Right lobe of liver (tissue), 6 donors: ENCODE data around the gene SLC7A8. TPM values are rescaled to one million over a fixed set of nuclear protein-coding genes. Genes with fewer than 3 reads are reported as not detected.

Experiments used
- ATAC-seq, 4 donors: fragments of 200-7000 bp; cut with Tn5 transposase; one replicate each; pipeline ENCODE4 v1.9.1; 2020; ENCODE audit warnings: mild to moderate bottlenecking in 4 of 4, moderate library complexity in 4 of 4
- DNase-seq, 3 donors: peaks; one replicate each; pipeline ENCODE4 v3.0.0-alpha.2; 2020
- H3K27ac ChIP-seq, 3 donors: fragments of 200-600 bp; one replicate each; pipeline ENCODE4 v1.8.0; 2022
- H3K27me3 ChIP-seq, 2 donors: fragments of 200-600 bp; one replicate each; pipeline ENCODE4 v1.8.0; 2022
- H3K36me3 ChIP-seq, 4 donors: fragments of 200-600 bp; sonication (generic) in 1 of 4; one replicate each; pipeline versions ENCODE4 v1.5.1 to v1.8.0; 2017 to 2022; ENCODE audit warnings: control low read depth in 1 of 4
- H3K4me1 ChIP-seq, 4 donors: fragments of 200-600 bp; sonication (generic) in 1 of 4; one replicate each; pipeline versions ENCODE4 v1.5.1 to v1.8.0; 2017 to 2022; ENCODE audit warnings: control low read depth in 1 of 4
- H3K4me3 ChIP-seq, 3 donors: fragments of 200-600 bp; one replicate each; pipeline ENCODE4 v1.8.0; 2022
- H3K9me3 ChIP-seq, 4 donors: fragments of 200-600 bp; sonication (generic) in 1 of 4; one replicate each; pipeline versions ENCODE4 v1.5.1 to v1.8.0; 2017 to 2022; ENCODE audit warnings: control low read depth in 1 of 4
- CTCF ChIP-seq, 4 donors: fragments of 200-600 bp in 3 of 4; fragments of 450-650 bp in 1 of 4; IDR thresholded peaks; one replicate each; pipeline versions ENCODE4 v1.5.1 to v1.8.0; 2016 to 2022; ENCODE audit warnings: antibody characterized with exemption in 4 of 4, mild to moderate bottlenecking in 2 of 4
- POLR2A ChIP-seq: fragments of 450-650 bp; IDR thresholded peaks from one replicate; pipeline ENCODE4 v1.6.1; 2017; ENCODE audit warnings: antibody characterized with exemption, mild to moderate bottlenecking
- WGBS: methylation state at CpG from one replicate; pipeline ENCODE4 v1.1.6; 2018; ENCODE audit warnings: low coverage, low lambda C conversion rate; ENCODE audit not compliant: insufficient coverage; ENCODE audit errors: missing lambda C conversion rate; 5-methylcytosine and 5-hydroxymethylcytosine counted together
- intact Hi-C, 2 donors: fragments of 100-400 bp; cut with DNase I; formaldehyde crosslinking; loops; one replicate each; pipeline versions ENCODE4 v1.11.2 to v1.14.1; 2022
- total RNA-seq, 6 experiments: library from RNA; depleted of rRNA in 2 of 6; stranded (reverse); fragments of >200 nt in 2 of 6; fragmentation: NEBNext Ultra II Directional in 3 of 6; extraction: Animal tissue kit (Norgen Biotek cat#: 25700) in 3 of 6; gene quantifications; one replicate each; pipeline versions ENCODE4 v1.1.0 to v1.2.4, GENCODE V29; 2016 to 2023
- donor health status: DM: no; HTN: yes; CAD: no.
- donor health status: DM: no; HTN: no; CAD: no.
- donor health status: DM: no; HTN: no; CAD: no.
- donor health status: DM: no; HTN: yes; CAD: no.
- donor health status: DM: no; HTN: yes; CAD: no.

SLC7A8 gene
- total RNA-seq, 6 experiments from 2014 or later = 3.2 to 10.1 (median 4.4) TPM

GRCh38 chr14:23127861-23128260 lies 55.6 kb downstream of the SLC7A8 start:
- WGBS = no CpG with 5 or more reads among the region's 3 CpGs
- no peaks in the 10 kb centered on the region for H3K36me3 ChIP-seq
- H3K27ac ChIP-seq = no peak overlapping the region
- H3K9me3 ChIP-seq = no peaks in the 10 kb centered on the region
- no peak for DNase-seq
- no peak for ATAC-seq
- no peak overlapping the region for H3K4me3 ChIP-seq
- no peak for TF ChIP-seq CTCF (IDR thresholded peaks at IDR 0.05)
- TF ChIP-seq POLR2A = no peak
- H3K4me1 ChIP-seq = no peaks in the 10 kb centered on the region
- H3K27me3 ChIP-seq = no peaks in the 10 kb centered on the region
- intact Hi-C loops = loop anchor here (5.0 to 10.0 kb wide), 2 partner anchors 59 to 257 kb away; no protein-coding TSS in a partner anchor

GRCh38 chr14:23126548-23127278 lies 56.7 kb downstream of the SLC7A8 start:
- DNase-seq (no peak), ATAC-seq (no peak)
- intact Hi-C loops = loop anchor here (5.0 to 10.0 kb wide), 2 partner anchors 61 to 258 kb away; no protein-coding TSS in a partner anchor
- Histone ChIP-seq H3K36me3 (no peaks in the 10 kb centered on the region), H3K4me1 (no peaks in the 10 kb centered on the region), H3K27ac (no peak overlapping the region), H3K4me3 (no peak overlapping the region), H3K9me3 (no peaks in the 10 kb centered on the region), H3K27me3 (no peaks in the 10 kb centered on the region)
- 100% methylated on average over 1 of the region's 8 CpGs for WGBS
- TF ChIP-seq CTCF (IDR thresholded peaks at IDR 0.05) = no peak
- TF ChIP-seq POLR2A = no peak

- H3K4me1 ChIP-seq = no peaks in the 10 kb centered on the region
- H3K9me3 ChIP-seq = no peaks in the 10 kb centered on the region
- DNase-seq (no peak), ATAC-seq (no peak)
- no peaks in the 10 kb centered on the region for H3K27me3 ChIP-seq
- H3K36me3 ChIP-seq = no peaks in the 10 kb centered on the region
- WGBS = 59% methylated on average over 4 of the region's 9 CpGs
- TF ChIP-seq POLR2A = no peak
- TF ChIP-seq CTCF (IDR thresholded peaks at IDR 0.05) = no peak
- no peak overlapping the region for H3K4me3 ChIP-seq
- intact Hi-C loops = loop anchor here (5.0 to 10.0 kb wide), 2 partner anchors 61 to 259 kb away; no protein-coding TSS in a partner anchor
- no peak overlapping the region for H3K27ac ChIP-seq
Observed at GRCh38 chr14:23125933-23126524, 57.4 kb downstream of the SLC7A8 start.

- TF ChIP-seq CTCF (IDR thresholded peaks at IDR 0.05) = no peak
- no peak for TF ChIP-seq POLR2A
- no peak overlapping the region for H3K27ac ChIP-seq
- WGBS = 25% methylated on average over 3 of the region's 3 CpGs
Observed at GRCh38 chr14:23125011-23125410, 58.4 kb downstream of the SLC7A8 start.

More at GRCh38 chr14:23125011-23125410, 58.4 kb downstream of the SLC7A8 start:
- no peaks in the 10 kb centered on the region for H3K36me3 ChIP-seq
- intact Hi-C loops = loop anchor here (5.0 to 10.0 kb wide), 2 partner anchors 62 to 260 kb away; no protein-coding TSS in a partner anchor
- no peaks in the 10 kb centered on the region for H3K27me3 ChIP-seq
- ATAC-seq (no peak), DNase-seq (no peak)
- no peaks in the 10 kb centered on the region for H3K9me3 ChIP-seq
- H3K4me1 ChIP-seq = no peaks in the 10 kb centered on the region
- no peak overlapping the region for H3K4me3 ChIP-seq
